CD4-positive, alpha-beta T cell treated with Interleukin-21 for 1 hour (primary cell): ENCODE data around the gene C1RL.

Source experiments
- DNase-seq: peaks from one replicate; pipeline ENCODE4 v3.0.0-alpha.2; 2020

The C1RL gene, protein sequence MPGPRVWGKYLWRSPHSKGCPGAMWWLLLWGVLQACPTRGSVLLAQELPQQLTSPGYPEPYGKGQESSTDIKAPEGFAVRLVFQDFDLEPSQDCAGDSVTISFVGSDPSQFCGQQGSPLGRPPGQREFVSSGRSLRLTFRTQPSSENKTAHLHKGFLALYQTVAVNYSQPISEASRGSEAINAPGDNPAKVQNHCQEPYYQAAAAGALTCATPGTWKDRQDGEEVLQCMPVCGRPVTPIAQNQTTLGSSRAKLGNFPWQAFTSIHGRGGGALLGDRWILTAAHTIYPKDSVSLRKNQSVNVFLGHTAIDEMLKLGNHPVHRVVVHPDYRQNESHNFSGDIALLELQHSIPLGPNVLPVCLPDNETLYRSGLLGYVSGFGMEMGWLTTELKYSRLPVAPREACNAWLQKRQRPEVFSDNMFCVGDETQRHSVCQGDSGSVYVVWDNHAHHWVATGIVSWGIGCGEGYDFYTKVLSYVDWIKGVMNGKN

DNA sequence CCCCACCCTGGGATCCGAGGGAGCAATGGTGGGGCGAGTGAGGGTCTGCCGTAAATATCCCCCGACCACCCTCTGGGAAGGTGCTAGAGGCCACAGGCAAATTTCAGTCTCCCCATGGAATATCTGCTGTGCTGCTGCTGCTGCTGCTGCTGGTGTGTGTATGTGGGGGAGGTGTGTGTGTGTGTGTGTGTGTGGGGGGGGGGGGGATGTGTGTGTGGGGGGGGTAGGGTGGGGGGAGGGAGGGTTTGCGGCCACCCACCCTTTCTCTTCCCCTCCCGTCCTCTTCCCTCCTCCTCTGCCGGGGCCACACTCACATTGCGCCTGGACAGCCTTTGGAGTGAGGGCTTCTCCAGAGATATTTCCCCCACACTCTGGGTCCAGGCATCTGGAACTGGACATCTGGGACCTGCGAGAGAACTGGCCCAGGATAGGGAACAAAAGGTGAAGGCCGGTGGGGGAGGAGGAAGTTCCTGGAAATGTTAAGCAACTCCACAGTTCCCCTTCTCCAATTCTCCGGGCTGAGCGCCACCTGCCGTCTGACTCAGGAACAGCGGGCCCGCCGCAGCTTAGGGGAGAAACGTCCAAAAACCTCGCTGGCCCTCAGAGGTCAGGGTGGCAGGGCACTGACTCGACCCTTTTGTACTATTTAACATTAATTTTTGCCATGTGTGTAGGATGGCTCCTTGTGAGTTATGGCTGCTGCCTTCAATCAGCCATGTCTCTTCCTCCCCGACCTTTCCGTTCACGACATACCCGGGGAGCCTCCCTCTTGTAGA lies at the start of gene C1RL:
TSS of gene C1RL (minus strand) at position 419 of the 776 bp plus-strand sequence. CDS start at position 385, 34 bp downstream.
- peak; percentile 81 for DNase-seq

DNA sequence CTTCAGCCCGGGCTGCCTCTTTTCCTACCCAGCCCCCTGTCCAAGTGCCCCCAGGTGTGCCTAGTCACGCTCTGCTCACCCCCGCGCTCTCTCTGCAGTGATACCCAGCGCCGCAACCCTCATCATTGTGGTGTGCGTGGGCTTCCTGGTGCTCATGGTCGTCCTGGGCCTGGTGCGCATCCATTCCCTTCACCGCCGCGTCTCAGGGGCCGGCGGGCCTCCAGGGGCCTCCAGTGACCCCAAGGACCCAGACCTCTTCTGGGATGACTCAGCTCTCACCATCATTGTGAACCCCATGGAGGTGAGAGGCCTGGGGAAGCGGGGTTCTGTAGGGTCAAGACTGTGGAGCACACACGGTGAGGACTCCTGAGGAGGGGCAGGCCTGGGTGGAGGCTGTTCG lies 48.4 kb upstream of the C1RL start:
- no peak for DNase-seq

DNA sequence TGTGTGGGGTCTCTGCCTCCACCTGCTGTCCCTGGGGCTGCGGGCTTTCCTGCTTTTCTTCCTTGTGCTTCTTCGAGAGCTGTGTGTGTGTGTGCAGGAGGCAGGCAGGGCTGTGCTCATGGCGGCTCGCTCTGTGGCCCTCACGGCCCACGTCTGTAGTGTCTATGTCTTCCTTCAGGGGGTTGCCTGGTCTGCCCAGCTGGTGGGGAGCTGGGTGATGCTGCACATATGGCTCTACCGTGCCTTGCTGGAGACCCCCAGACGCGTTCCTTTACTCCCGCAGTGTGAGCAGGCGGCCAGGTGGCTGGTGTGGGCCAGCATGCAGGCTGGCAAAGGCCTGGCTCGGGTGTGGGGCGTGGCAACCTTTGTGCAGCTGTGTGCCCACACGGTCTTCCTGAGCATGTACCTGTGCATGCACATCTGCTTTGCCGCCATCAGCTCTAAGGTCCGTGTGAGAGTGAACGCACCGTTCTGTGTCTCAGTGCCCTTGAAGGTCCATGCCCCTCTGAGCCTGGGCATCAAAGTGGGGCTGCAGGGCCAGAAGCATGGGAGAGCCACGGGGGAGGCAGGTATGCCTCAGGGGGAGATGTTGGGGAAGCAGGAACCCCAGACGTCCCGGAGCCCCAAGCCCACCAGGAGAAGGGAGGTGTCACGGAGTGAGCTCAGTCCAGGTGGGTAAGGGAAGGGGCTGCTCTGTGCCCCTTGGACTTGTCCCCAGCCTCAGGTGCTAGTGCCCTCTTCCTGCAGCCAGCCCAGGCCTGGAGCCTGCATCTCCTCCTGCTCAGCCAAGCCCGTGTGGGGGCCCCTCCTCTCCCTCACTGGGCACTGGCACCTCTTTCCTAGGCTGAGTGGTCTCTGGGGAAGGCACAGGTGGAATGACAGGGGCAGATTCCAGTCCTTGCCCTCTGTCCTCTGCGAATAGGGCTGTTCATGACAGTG lies 47.5 kb upstream of the C1RL start:
- no peak for DNase-seq

- no peak for DNase-seq
Observed at GRCh38 chr12:7155471-7156034, 46.5 kb upstream of the C1RL start.

DNA sequence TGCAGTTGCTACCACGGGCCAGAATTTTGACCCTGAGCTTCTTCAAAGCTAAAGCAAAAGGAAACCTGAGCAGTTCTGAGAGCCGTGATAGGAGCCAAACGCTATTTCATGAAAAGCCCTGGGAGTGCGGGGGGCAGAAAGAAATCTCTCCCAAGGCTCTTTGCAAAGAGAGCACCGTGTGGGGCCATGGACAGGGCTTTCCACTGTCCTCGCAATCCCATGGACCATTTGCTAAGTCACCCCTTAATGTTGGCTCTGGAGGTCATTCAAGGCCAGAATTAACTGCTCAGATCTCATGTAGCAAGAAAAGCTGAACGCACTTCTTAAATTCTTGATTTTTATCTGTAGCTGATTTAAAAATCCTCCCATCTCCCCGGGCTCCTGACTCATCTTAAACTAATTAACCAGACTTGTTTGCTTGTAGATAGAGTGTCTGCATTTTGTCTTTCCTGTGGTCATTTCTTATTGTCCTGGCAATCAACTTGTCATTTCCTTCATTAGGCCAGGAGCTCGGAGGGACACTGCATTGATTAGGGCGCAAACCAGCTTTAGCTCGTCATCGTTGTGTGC lies 46.0 kb upstream of the C1RL start:
- no peak for DNase-seq

DNA sequence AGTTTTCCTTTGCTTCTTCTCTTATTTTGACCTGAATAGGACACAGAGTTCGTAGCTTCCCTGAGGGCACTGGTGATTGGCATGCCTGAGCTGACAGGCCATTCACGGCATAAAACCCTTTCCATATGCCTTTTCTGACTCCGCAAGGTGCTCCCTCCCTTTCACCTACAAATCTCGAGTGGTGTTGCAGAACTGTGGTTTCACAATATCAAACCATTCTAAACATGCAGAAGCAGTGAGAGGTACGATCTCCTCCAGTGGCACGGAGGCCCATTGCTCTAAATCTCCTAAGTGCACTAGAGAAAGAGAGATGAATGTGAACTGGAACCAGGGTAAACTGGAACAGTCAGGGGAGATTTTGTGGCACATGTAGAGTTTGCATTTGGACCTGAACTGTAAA lies 45.0 kb upstream of the C1RL start:
- DNase-seq, result no peak

- no peak for DNase-seq
Observed at GRCh38 chr12:7152818-7153217, 43.8 kb upstream of the C1RL start.

GRCh38 chr12:7151532-7151931 lies 42.5 kb upstream of the C1RL start:
- DNase-seq, result no peak

DNA sequence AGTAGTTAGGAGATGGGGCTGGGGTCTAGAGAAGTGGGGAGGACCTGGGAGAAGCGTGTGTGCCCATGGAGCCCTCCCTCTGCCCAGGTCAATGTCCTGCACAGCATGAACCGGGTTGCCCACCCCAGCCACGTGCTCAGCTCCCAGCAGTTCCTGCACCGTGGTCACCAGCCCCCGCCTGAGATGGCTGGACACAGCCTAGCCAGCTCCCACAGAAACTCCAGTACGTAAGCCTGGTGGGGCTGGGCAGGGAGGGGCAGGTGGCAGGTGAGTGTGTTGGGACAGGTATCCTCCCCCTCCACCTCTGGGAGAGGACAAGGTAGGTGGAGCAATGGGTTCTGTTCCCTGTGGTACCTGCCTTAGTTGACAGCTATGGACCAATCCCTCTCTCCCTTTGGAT lies 41.8 kb upstream of the C1RL start:
- DNase-seq, result no peak

DNA sequence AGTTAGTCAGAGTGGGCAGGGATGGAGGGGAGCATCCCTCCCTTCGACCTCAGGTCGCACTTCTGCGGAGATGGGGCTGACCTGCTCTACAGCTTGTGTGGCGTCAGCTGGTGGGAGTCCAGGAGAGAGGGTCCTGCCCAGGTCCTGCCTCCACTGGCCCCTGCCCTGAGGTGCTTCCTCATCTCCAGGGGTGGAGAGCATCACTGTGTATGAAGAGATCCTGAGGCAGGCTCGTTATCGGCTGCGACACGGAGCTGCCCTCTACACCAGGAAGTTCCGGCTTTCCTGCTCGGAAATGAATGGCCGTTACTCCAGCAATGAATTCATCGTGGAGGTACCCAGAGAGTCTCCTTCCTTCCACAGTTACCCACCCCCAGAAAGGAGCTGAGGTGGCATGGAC lies 41.3 kb upstream of the C1RL start:
- no peak for DNase-seq

GRCh38 chr12:7146906-7147305 lies 37.9 kb upstream of the C1RL start:
- no peak for DNase-seq

GRCh38 chr12:7146228-7146627 lies 37.2 kb upstream of the C1RL start:
- no peak for DNase-seq

DNA sequence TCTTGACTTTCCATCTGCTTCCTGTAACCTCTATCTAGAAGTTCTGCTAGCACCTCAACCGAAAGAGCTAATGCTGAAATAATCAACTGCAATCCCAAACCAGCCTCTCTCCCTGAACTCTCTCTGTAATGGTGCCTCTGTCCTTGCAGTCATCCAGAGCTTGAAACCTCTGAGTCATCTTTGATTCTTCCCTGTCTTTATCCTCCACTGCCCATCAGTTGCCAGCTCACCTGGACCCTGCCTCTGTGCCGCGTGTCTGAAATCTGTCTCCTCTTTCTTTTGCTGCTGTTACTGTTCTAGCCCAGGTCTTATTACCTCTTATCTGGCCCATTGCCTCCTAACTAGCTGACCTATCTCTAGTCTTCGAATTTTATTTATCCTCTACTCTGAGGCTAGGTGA lies 36.7 kb upstream of the C1RL start:
- no peak for DNase-seq

- DNase-seq, result peak; percentile 51
Observed at GRCh38 chr12:7144414-7145120, 35.6 kb upstream of the C1RL start.

GRCh38 chr12:7143564-7143963 lies 34.5 kb upstream of the C1RL start:
- no peak for DNase-seq

- DNase-seq, result no peak
Observed at GRCh38 chr12:7142809-7143465, 33.9 kb upstream of the C1RL start.

DNA sequence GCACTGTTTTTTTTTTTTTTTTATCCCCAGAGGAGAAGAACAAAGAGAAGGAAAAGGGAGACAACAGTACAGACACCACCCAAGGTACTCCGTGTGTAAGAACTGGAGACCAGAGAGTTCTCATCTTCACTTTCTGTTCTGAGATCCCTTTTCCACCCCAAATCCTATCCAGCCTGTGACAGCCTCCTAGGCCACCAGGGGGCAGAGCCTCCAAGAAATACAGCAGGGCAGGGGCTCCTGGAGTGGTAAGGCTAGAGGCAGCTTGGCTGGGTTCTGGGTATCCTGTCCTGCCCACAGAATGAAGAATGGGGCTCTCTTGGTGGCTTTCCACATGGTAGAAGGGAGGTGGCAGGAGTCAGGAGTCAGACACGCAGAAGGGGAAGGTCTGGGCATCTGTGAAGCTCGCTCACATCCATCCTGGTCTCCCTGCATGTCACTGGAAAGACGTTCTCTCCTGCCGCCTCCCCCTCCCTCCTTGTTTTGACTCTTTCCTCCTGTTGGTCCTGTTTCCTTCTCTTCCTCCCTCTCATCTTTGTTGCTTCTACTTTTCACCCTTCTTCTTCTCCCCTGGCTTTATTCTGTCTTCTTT lies 33.1 kb upstream of the C1RL start:
- DNase-seq, result peak; percentile 62

DNA sequence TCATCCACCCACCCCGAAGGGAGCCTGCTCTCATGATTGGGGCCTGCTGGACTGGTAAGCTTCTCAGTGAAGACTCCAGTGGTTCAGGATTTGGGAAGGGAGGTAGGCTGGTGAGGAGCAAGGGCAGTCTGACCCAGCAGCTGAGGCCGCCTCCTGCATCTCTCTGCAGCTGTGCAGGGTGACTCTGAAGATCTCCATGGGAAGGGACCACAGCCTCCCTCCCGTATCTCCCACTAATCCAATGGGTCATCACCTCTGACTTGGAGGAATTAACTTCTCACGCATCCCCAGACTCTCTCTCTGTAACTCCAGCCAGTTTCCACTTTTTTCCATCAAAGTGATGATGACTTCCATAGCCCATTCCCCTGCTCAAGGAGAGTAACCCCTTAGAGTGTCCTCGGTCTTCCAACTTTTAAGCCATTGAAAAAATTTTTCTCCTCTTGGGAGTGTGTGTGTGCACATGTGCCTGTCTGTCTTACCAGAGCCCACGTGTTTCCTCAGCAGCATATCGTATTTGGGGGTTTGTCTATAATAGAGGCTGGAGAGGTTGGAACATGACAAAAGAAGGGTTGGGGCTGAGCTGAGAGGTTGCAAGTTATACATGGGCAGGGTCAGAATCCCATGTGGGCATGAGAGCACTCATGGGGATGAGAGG lies 32.5 kb upstream of the C1RL start:
- DNase-seq, result no peak

DNA sequence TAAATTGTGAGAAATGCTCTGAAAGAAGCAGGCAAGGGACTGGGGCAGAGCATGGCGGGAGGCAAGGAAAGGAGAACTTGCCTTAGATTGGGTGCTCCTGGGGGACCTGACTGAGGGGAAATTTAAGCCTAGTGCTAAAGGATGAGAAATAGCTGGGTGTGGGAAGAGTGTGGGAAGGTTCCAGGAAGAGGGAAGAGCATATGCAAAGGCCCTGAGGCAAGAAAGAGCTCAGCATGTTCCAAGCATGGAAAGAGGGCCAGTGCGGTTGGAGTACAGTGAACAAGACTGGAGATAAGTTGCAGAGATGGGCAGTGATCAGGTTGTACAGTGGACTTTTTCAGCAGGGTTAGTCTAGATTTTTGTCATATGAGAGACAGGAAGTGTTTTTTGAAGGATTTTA lies 30.2 kb upstream of the C1RL start:
- no peak for DNase-seq

GRCh38 chr12:7137908-7138307 lies 28.9 kb upstream of the C1RL start:
- DNase-seq, result no peak
